B cell (primary cell): ENCODE data around the gene LCP1.

Experiments used
- CTCF ChIP-seq: fragments of 200-600 bp; IDR thresholded peaks from one replicate; pipeline ENCODE4 v1.8.0; 2022; ENCODE audit warnings: antibody characterized with exemption, mild to moderate bottlenecking
- EZH2 ChIP-seq: IDR thresholded peaks from 2 replicates; pipeline ENCODE4 v1.6.1; 2012; ENCODE audit warnings: borderline replicate concordance, low read depth, mild to moderate bottlenecking, moderate library complexity, low read length; ENCODE audit not compliant: insufficient read depth, poor library complexity, severe bottlenecking

GRCh38 chr13:46097015-46097414, 85.0 kb downstream of the LCP1 start:
- TF ChIP-seq CTCF: no peak
- TF ChIP-seq EZH2: no peak
